Measurements from ENCODE around the gene OSBPL2. TPM values are rescaled to one million over a fixed set of nuclear protein-coding genes. Genes with fewer than 3 reads are reported as not detected.

Gene OSBPL2
- total RNA-seq, 2 experiments from 2014 or later = 23.6 to 24.7 TPM

DNA sequence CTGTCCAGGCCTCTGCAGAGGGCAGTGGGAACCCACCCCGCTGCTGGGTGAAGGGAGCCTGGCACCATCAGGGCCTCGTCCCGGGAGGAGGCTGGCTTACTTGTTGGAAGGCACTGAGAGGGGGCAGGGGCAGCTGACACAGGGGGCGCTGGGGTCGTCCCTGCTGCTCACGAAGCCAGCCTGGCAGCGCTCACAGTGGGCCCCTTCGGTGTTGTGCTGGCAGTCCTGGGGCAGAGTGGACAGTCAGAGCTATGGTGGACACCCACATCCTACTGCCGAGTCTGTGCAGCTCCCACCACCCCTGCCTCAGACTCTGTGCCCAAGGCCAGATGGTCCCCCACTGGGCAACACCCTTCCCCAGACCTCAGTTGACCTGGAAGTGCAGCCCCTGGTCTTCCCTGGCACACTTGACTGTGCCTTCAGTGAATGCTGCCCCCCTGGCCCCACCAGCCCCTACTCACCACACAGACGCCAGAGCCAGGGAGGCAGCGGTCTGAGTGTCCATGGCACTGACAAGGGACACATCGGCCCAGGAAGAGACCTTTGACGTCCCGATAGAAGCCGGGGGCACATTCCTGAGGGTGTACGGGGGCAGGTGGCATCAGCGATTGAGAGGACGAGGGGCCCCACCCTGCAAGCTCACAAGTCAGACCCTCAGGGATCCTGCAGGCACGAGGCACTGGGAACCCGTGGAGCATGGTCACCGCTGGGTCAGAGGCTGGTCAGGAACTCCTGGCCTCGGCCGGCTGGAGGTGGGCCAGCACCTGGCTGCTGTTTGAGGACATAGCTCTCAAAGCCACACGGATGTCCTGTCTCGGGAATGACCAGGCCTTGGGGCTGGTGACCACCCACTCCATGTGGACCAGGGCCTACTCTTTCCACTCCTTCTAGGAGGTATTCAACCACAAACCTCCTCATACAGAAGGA is 85.9 kb downstream of the OSBPL2 start:
- CTCF ChIA-PET = no interaction called here
- Mint-ChIP-seq H3K36me3 (ENCODE audit: low read depth) (no peaks in the 10 kb centered on the region), H3K27me3 (ENCODE audit: low read depth) (no peaks in the 10 kb centered on the region), H3K4me3 (no peak overlapping the region), H3K4me1 (ENCODE audit: low read depth) (no peaks in the 10 kb centered on the region), H3K9me3 (no peaks in the 10 kb centered on the region), H3K27ac (no peak overlapping the region)
- intact Hi-C loops (cut with micrococcal nuclease) = no loop called here
- DNase-seq = no peak

DNA sequence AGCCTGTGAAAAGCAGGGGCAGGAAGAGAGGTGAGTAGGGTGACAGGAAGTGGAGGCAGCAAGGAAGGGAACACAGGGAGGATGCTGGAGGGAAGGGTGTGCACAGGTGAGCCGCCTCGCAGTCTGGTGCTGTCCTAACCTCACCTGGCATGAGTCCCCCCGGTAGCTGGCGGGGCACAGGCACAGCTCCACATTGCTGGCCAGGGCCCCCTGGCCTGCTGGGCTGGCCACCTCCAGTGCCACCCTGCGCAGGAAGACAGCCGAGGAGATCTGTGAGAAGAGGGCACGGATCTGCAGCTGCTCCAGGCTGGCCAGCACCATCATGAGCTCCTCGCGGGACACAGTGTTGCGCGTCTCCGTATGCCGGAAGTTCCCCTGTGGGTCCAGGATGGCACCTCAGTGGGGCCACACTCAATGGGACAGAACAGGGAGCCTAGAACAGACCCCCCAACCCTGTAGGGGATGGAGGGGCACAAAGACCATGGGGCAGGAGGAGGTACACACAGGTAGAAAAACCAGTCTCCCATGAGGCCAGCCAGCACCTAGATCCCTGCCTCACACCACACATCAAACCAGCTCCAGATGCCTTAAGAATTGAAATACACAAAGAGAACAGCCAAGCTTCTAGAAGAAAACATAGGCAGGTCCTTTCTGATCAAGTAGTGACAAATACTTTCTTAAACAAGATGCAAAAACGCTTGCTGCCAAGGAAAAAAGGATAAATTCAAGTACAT is 87.0 kb downstream of the OSBPL2 start:
- no peaks in the 10 kb centered on the region for H3K9me3 Mint-ChIP-seq
- H3K4me3 Mint-ChIP-seq = no peak overlapping the region
- no peak overlapping the region for H3K27ac Mint-ChIP-seq
- no peaks in the 10 kb centered on the region for H3K36me3 Mint-ChIP-seq (ENCODE audit: low read depth)
- intact Hi-C loops (cut with micrococcal nuclease) = no loop called here
- CTCF ChIA-PET = no interaction called here
- H3K27me3 Mint-ChIP-seq (ENCODE audit: low read depth) = no peaks in the 10 kb centered on the region
- DNase-seq = no peak
- H3K4me1 Mint-ChIP-seq (ENCODE audit: low read depth) = no peaks in the 10 kb centered on the region

DNA sequence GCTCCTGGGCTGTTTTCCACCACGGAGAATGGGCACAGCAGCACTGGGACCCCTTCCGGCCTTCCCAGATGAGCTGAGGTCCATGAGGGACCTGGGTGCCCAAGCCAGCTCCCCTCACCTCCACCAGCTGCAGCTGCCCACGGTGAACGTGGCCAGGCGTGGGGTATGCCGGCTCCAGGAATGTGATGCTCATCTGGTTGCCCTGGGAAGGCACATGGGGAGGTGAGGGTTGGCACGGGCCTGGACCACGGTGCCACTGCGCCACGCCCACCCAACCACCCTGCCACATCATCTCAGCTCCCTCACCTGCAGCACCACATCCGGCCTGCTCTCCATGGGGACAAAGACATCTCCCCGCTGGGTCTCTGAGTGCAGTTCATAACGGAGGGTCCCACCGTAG is 88.2 kb downstream of the OSBPL2 start:
- no peaks in the 10 kb centered on the region for H3K36me3 Mint-ChIP-seq (ENCODE audit: low read depth)
- no peaks in the 10 kb centered on the region for H3K9me3 Mint-ChIP-seq
- H3K4me1 Mint-ChIP-seq (ENCODE audit: low read depth) = no peaks in the 10 kb centered on the region
- intact Hi-C loops (cut with micrococcal nuclease) = no loop called here
- H3K4me3 Mint-ChIP-seq = no peak overlapping the region
- no peak for DNase-seq
- H3K27ac Mint-ChIP-seq = no peak overlapping the region
- CTCF ChIA-PET = no interaction called here
- no peaks in the 10 kb centered on the region for H3K27me3 Mint-ChIP-seq (ENCODE audit: low read depth)

DNA sequence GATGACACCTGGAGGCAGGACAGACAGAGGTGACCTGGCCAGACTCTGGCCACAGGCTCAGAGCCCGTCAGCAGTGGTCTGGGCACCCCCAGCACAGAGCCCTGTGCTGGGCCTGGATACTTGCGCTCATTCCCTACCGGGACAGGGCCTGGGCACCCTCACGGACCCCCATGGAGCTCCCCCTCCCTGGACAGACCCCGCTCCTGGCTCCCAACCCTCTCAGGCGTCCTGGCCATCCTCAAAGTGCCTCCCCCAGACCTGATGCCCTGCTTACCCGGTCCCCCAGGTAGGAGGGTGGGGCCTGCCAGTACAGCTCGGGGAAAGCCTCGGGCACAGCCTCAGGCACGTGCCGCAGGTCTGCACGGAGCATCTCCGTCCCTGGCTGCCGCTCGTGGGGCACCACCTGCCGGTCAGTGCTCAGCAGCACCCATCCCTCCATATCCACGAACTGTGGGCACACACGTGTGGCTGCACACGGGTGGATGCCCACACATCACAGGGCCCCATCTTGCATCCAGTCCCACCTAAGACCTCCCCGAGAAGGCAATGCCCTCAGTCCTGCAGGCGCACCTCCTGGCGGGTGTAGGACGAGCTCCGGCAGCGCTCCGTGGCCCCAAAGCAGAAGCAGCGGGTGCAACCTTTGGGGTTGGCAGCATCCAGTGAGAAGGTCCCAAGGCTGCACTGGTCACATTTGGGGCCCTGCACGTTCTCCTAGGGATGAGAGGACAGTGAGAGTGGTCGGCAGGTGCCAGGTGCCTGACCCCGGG is 88.8 kb downstream of the OSBPL2 start:
- CTCF ChIA-PET = no interaction called here
- no peak for DNase-seq
- intact Hi-C loops (cut with micrococcal nuclease) = no loop called here
- H3K36me3 Mint-ChIP-seq (ENCODE audit: low read depth) = no peaks in the 10 kb centered on the region
- no peak overlapping the region for H3K27ac Mint-ChIP-seq
- no peaks in the 10 kb centered on the region for H3K9me3 Mint-ChIP-seq
- no peak overlapping the region for H3K4me3 Mint-ChIP-seq
- H3K27me3 Mint-ChIP-seq (ENCODE audit: low read depth) = no peaks in the 10 kb centered on the region
- no peaks in the 10 kb centered on the region for H3K4me1 Mint-ChIP-seq (ENCODE audit: low read depth)

DNA sequence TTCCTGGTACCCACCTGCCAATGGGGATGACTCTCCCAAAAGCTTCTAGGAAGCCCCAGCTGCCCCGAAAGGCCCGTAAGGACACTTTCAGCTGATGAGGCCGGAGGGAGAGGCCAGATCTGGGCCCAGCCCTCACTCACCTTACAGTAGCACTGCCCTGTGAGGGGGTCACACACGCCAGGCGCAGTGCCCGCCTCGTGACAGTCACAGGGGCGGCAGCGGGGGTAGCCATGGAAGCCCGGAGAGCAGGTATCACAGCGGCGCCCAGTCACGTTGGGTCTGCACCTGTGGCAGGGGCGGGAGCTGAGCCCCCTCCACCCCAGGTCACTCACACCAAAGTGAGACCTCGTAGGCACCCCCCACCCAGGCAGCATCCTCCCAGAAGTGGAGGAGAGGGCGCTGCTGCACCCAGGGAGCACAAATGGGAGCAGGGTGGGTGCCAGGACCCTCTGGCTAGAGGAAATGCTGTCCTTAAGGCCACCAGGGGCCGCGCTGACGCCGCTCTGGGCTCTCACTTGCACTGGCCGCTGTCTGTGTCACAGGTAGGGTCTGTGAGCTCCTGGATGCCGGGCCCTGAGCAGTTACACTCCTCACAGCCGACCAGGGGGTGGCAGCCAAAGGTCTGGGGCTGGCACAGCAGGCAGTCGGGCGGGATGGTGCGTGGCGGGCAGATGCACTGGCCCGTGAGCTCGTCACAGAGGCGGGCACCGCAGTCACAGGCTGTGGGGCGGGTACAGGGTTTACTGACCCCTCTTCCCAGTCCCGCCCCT is 89.6 kb downstream of the OSBPL2 start:
- Mint-ChIP-seq H3K27ac (no peak overlapping the region), H3K9me3 (no peaks in the 10 kb centered on the region), H3K27me3 (ENCODE audit: low read depth) (no peaks in the 10 kb centered on the region), H3K4me3 (no peak overlapping the region), H3K4me1 (ENCODE audit: low read depth) (no peaks in the 10 kb centered on the region), H3K36me3 (ENCODE audit: low read depth) (no peaks in the 10 kb centered on the region)
- intact Hi-C loops (cut with micrococcal nuclease) = no loop called here
- CTCF ChIA-PET = no interaction called here
- no peak for DNase-seq

DNA sequence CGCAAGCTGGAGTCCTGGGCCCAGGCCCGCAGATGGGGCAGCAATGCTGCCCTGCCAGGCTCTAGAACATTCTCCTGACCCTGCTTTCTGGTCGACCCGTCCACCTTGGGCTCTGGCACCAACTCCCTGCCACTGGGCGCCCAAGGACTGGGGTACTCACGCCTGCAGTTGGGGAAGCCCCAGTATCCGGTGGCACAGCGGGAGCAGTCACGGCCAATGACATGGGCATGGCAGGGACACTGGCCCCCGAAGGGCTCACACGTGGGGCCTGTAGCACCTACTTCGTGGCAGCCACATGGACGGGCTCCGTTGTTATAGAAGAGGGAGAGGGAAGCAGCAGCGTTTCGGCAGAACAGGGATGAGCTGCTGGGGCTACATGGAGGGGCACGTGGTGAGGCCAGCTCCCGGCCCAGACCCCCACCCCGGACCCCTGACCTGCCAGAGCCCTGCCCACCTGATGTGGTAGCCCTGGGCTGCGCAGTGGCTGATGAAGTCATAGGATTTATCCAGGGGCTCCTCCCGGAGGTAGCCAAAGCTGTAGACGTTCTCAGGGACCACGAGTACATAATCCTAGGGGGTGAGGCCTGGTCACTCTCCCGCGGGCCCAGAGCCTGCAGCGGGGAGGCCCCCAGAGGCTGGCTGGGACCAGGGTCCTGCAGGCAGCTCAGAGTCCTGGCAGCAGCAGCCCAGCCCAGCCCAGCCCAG is 90.5 kb downstream of the OSBPL2 start:
- CTCF ChIA-PET = no interaction called here

DNA sequence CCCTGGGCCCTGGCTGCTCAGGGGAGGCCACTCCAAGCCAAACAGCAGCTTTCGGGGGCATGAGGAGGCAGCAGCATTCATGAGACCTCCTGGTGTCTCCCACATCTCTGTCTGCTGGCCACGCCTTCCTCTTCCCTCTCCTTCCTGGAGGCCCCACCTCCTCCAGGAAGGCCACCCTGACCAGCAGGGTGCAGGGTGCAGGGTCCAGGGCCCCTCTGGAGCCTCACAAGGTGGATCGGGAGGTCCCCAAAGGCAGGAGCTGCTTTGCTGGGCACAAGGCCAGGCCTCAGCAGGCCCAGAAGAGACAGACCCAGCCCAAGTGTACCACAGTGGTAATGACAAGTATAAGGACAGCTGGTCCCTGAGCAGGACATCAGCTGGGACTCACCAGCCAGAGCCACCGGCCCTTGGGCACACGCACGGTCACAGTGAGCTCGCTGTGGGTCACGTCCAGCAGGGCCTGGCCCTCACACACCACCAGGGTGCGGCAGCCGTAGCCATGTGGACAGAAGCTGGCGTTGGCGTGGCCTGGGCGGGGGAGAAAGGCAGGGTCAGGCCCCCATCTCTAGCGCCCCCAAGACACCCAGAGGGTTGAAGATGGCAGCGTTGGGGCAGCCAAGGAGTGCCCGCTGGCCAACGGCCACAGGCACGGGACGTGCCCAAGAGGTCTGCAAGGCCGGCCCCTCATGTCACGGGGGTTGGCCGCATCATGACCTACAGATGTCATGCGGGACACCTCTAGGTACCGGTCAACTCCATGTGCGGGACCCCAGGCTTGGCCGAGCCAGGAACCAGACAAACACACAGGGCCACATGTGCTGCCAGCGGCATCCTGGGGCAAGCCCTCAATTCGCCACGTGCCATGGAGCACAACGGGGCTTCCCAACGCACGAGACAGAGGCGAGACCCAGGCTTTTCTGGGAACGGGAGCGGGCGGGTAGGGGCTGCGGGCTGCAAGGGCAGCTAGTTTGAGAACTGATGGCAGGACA is 91.4 kb downstream of the OSBPL2 start:
- Mint-ChIP-seq H3K27ac (no peak overlapping the region), H3K9me3 (no peaks in the 10 kb centered on the region), H3K4me1 (ENCODE audit: low read depth) (no peaks in the 10 kb centered on the region), H3K36me3 (ENCODE audit: low read depth) (no peaks in the 10 kb centered on the region), H3K27me3 (ENCODE audit: low read depth) (no peaks in the 10 kb centered on the region), H3K4me3 (no peak overlapping the region)
- CTCF ChIA-PET = no interaction called here
- intact Hi-C loops (cut with micrococcal nuclease) = no loop called here
- DNase-seq = no peak

More for the DNA sequence above, 90.5 kb downstream of the OSBPL2 start:
- no peaks in the 10 kb centered on the region for H3K9me3 Mint-ChIP-seq
- H3K36me3 Mint-ChIP-seq (ENCODE audit: low read depth) = no peaks in the 10 kb centered on the region
- H3K4me1 Mint-ChIP-seq (ENCODE audit: low read depth) = no peaks in the 10 kb centered on the region
- H3K27me3 Mint-ChIP-seq (ENCODE audit: low read depth) = no peaks in the 10 kb centered on the region
- no peak overlapping the region for H3K27ac Mint-ChIP-seq
- intact Hi-C loops (cut with micrococcal nuclease) = no loop called here
- DNase-seq = no peak
- no peak overlapping the region for H3K4me3 Mint-ChIP-seq

DNA sequence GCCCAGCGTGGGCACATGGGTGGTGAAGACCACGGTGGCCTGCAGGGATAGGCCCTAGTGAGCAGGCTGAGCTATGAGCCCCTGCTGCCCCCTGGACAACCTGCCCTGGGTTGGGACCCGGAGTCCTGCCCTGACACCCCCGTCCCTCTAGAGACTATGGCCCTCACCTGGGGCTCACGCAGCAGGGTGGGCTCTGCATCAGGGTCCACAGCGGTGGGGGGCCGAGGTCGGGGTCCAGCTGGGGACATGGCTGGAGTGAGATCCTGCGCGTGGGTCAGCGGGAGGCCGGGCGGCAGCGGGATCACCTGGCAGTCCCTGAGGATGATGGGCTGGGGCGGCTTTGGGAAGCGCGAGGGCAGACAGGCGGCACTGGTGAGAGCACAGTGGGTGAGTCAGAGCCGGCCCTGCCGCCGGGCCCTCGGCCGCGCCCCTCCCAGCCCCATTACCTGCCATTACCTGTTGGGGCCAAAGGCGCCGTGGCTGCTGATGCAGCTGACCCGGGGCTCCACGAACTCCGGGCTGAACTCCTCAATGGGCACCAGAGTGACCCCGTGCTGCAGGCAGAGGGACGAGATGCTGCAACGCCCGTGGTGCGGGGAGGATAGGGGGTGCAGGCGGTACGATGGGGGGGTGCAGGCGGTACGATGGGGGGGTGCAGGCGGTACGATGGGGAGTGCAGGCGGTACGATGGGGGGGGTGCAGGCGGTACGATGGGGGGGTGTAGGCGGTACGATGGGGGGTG is 92.4 kb downstream of the OSBPL2 start:
- H3K4me1 Mint-ChIP-seq (ENCODE audit: low read depth) = no peaks in the 10 kb centered on the region
- H3K4me3 Mint-ChIP-seq = no peak overlapping the region
- DNase-seq = no peak
- H3K36me3 Mint-ChIP-seq (ENCODE audit: low read depth) = no peaks in the 10 kb centered on the region
- no peaks in the 10 kb centered on the region for H3K9me3 Mint-ChIP-seq
- intact Hi-C loops (cut with micrococcal nuclease) = no loop called here
- H3K27me3 Mint-ChIP-seq (ENCODE audit: low read depth) = peaks cover 3% of the 10 kb centered on the region
- CTCF ChIA-PET = no interaction called here
- H3K27ac Mint-ChIP-seq = no peak overlapping the region

DNA sequence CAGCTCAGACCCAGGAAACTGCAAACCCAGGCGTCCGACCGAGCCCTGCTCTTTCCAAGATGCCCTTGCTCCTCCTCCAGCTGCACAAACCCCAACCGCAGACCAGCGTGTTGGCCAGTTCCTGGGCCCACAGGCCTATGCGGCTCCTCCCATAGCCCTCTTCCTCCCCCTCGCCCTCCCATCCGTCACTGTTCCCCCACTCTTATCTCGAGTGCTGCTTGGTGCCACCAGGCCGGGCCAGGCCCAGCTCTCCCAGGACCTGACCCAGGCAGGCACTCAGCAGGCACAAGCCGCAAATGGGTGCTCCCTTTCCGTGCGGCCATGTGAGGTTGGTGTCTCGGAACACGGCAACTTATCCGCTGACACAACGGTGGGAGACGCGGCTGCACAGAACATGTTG is 93.0 kb downstream of the OSBPL2 start:
- no peaks in the 10 kb centered on the region for H3K9me3 Mint-ChIP-seq
- intact Hi-C loops (cut with micrococcal nuclease) = no loop called here
- H3K27ac Mint-ChIP-seq = no peak overlapping the region
- no peaks in the 10 kb centered on the region for H3K4me1 Mint-ChIP-seq (ENCODE audit: low read depth)
- no peak for DNase-seq
- H3K36me3 Mint-ChIP-seq (ENCODE audit: low read depth) = no peaks in the 10 kb centered on the region
- H3K27me3 Mint-ChIP-seq (ENCODE audit: low read depth) = peaks cover 3% of the 10 kb centered on the region
- CTCF ChIA-PET = no interaction called here
- no peak overlapping the region for H3K4me3 Mint-ChIP-seq

DNA sequence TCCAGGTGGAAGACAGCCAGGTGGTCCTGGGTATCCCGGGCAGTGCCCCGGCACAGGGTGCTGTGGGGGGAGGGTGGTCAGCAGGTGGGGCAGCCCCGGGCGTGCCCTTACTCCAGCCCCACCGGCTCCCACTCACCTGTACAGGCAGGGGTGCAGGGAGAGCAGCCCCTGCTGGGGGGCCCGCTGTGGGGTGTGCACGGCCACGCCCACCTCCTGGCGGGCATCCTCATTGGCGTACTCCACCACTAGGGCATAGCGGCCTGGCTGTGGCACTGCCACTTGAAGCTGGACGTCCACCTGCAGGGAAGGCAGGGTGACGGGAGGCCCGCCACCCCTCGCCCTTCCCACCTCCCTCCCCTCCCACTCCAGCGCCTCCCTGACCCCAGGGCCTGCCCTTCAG is 94.1 kb downstream of the OSBPL2 start:
- Mint-ChIP-seq H3K27me3 (ENCODE audit: low read depth) (peaks cover 7% of the 10 kb centered on the region), H3K4me1 (ENCODE audit: low read depth) (no peaks in the 10 kb centered on the region), H3K27ac (no peak overlapping the region), H3K36me3 (ENCODE audit: low read depth) (no peaks in the 10 kb centered on the region), H3K4me3 (no peak overlapping the region), H3K9me3 (no peaks in the 10 kb centered on the region)
- CTCF ChIA-PET = no interaction called here
- intact Hi-C loops (cut with micrococcal nuclease) = no loop called here
- no peak for DNase-seq
